WTC11 (cell line): Measurements from ENCODE around the gene MGAT3. TPM values are rescaled to one million over a fixed set of nuclear protein-coding genes. Genes with fewer than 3 reads are reported as not detected.
A peak's percentile ranks its signal among the peaks of the same experiment; 100 is the strongest.

Source experiments
- ATAC-seq: fragments of 200-7000 bp; cut with Tn5 transposase; 2 replicates; pipeline ENCODE4 v1.10.0; 2021; ENCODE audit warnings: mild to moderate bottlenecking, moderate library complexity
- CTCF ChIA-PET: fragments of 300-600 bp; sonication (Branson Sonifier 250); formaldehyde crosslinking; loops from one replicate; lab custom pipeline; 2021; ENCODE audit warnings: antibody characterized with exemption; lab: Charles Lee
- POLR2A ChIA-PET: fragments of 350-600 bp; sonication (Branson Sonifier 250); formaldehyde crosslinking; loops from one replicate; lab custom pipeline; 2021; ENCODE audit warnings: antibody characterized with exemption; lab: Charles Lee
- DNase-seq: peaks from one replicate; pipeline ENCODE4 v3.0.0; 2021; ENCODE audit warnings: low spot score
- H3K27ac Mint-ChIP-seq: 2 replicates; pipeline ENCODE4 v1.8.0; 2021; ENCODE audit warnings: mixed read lengths
- H3K27me3 Mint-ChIP-seq: 2 replicates; pipeline ENCODE4 v1.8.0; 2021; ENCODE audit warnings: low read depth, mild to moderate bottlenecking, moderate library complexity, mixed read lengths
- H3K36me3 Mint-ChIP-seq: 2 replicates; pipeline ENCODE4 v1.8.0; 2021; ENCODE audit warnings: mixed read lengths
- H3K4me1 Mint-ChIP-seq: 2 replicates; pipeline ENCODE4 v1.8.0; 2022; ENCODE audit warnings: mixed read lengths
- H3K4me3 Mint-ChIP-seq: 2 replicates; pipeline ENCODE4 v1.8.0; 2021; ENCODE audit warnings: mild to moderate bottlenecking, moderate library complexity, mixed read lengths
- H3K9me3 Mint-ChIP-seq: 2 replicates; pipeline ENCODE4 v1.8.0; 2021; ENCODE audit warnings: mixed read lengths
- AFF4 ChIP-seq: sonication (generic); formaldehyde crosslinking; IDR thresholded peaks from 2 replicates; pipeline ENCODE4 v1.8.1; 2023; ENCODE audit warnings: mild to moderate bottlenecking, missing genetic modification reagents, borderline replicate concordance
- ARID4B ChIP-seq: sonication (generic); formaldehyde crosslinking; IDR thresholded peaks from 2 replicates; pipeline ENCODE4 v1.8.0; 2023; ENCODE audit warnings: missing genetic modification reagents, mild to moderate bottlenecking, borderline replicate concordance
- EMX1 ChIP-seq: fragments of 250-450 bp; sonication (Bioruptor Pico); IDR thresholded peaks from 2 replicates; pipeline ENCODE4 v1.8.0; 2021; ENCODE audit warnings: mild to moderate bottlenecking
- FOXK1 ChIP-seq: sonication (generic); formaldehyde crosslinking; IDR thresholded peaks from 2 replicates; pipeline ENCODE4 v1.8.0; 2022; ENCODE audit warnings: mild to moderate bottlenecking, moderate library complexity, missing genetic modification reagents
- IRF2 ChIP-seq: sonication (generic); formaldehyde crosslinking; IDR thresholded peaks from 2 replicates; pipeline ENCODE4 v1.8.0; 2022; ENCODE audit warnings: low read depth, missing genetic modification reagents, borderline replicate concordance
- NR3C1 ChIP-seq: sonication (generic); formaldehyde crosslinking; conservative IDR thresholded peaks from 2 replicates; pipeline ENCODE4 v1.8.1; 2023; ENCODE audit warnings: low read depth, mild to moderate bottlenecking, missing genetic modification reagents
- PREB ChIP-seq: sonication (generic); formaldehyde crosslinking; IDR thresholded peaks from 2 replicates; pipeline ENCODE4 v1.8.1; 2022; ENCODE audit warnings: mild to moderate bottlenecking, missing genetic modification reagents, moderate library complexity, borderline replicate concordance
- ZMAT4 ChIP-seq: fragments of 250-450 bp; sonication (Bioruptor Pico); IDR thresholded peaks from 2 replicates; pipeline ENCODE4 v1.9.0; 2021; ENCODE audit warnings: mild to moderate bottlenecking
- ZNF121 ChIP-seq: sonication (generic); formaldehyde crosslinking; IDR thresholded peaks from 2 replicates; pipeline ENCODE4 v1.8.0; 2023; ENCODE audit warnings: missing genetic modification reagents
- ZNF317 ChIP-seq: sonication (generic); formaldehyde crosslinking; IDR thresholded peaks from 2 replicates; pipeline ENCODE4 v1.8.1; 2023; ENCODE audit warnings: low read depth, mild to moderate bottlenecking, moderate library complexity, missing genetic modification reagents, borderline replicate concordance
- ZNF532 ChIP-seq: fragments of 250-450 bp; sonication (Bioruptor Pico); IDR thresholded peaks from 2 replicates; pipeline ENCODE4 v1.9.0; 2021; ENCODE audit warnings: mild to moderate bottlenecking, borderline replicate concordance
- ZSCAN18 ChIP-seq: fragments of 250-450 bp; sonication (Bioruptor Pico); IDR thresholded peaks from 2 replicates; pipeline ENCODE4 v2.1.2; 2022; ENCODE audit warnings: mild to moderate bottlenecking, moderate library complexity
- total RNA-seq: library from RNA; stranded (reverse); gene quantifications from 3 replicates; pipeline ENCODE4 v1.2.3, GENCODE V29; 2021

MGAT3 gene
- total RNA-seq, 1 experiment from 2014 or later, result 11.4 TPM

- TF ChIP-seq ZNF532, result no peak
- no peak for TF ChIP-seq FOXK1
- no peak for TF ChIP-seq ZMAT4
- TF ChIP-seq ARID4B (CRISPR knock-in tag), result no peak
- TF ChIP-seq EMX1 (CRISPR knock-in tag), result no peak
Observed at GRCh38 chr22:39518144-39518786, 61.5 kb downstream of the MGAT3 start (continued).

- Mint-ChIP-seq H3K9me3 (no peaks in the 10 kb centered on the region), H3K27ac (peak overlapping the region; percentile 92), H3K36me3 (peaks cover 65% of the 10 kb centered on the region), H3K4me1 (peaks cover 30% of the 10 kb centered on the region), H3K27me3 (peaks cover 40% of the 10 kb centered on the region), H3K4me3 (peak overlapping the region; percentile 95)
- ATAC-seq, result no peak
- ChIA-PET POLR2A (interaction anchor here (0.5 to 1.7 kb wide), 20 partner anchors 9 to 525 kb away, joined by 3 to 16 read pairs (median 4); partner anchors contain the start of genes MIEF1, RPL3, RPS19BP1 and TAB1), CTCF (interaction anchor here (0.9 to 5.6 kb wide), 14 partner anchors 9 to 414 kb away, joined by 3 to 54 read pairs (median 5); partner anchors contain the start of genes MIEF1, RPL3 and TAB1)
- DNase-seq, result no peak
- TF ChIP-seq ZNF317 (no peak), ZNF121 (CRISPR knock-in tag) (no peak), ZSCAN18 (CRISPR knock-in tag) (no peak), IRF2 (no peak), PREB (0 out of 2 replicates have a peak, but pooled peaks have one; percentile 10), NR3C1 (CRISPR knock-in tag) (no peak), EMX1 (CRISPR knock-in tag) (0 out of 2 replicates have a peak, but pooled peaks have one; percentile 14), ZMAT4 (no peak), AFF4 (CRISPR knock-in tag) (no peak)
Observed at GRCh38 chr22:39518996-39519680, 62.3 kb downstream of the MGAT3 start.
